ENCODE data around the gene RO60. TPM values are rescaled to one million over a fixed set of nuclear protein-coding genes. Genes with fewer than 3 reads are reported as not detected.
A peak's percentile ranks its signal among the peaks of the same experiment; 100 is the strongest.

The RO60 gene
- total RNA-seq = 55.2 TPM
- 9.1 TPM for polyA plus RNA-seq
- long read RNA-seq, donor 1 = 0 reads
- long read RNA-seq, donor 2, transcript TROVE2-206 (9 exons, 2,143 nt) = major isoform, 8 of 8 reads
- long read RNA-seq, donor 2, partial matches to known transcripts = 0 of 8 reads
- long read RNA-seq, donor 2, other reads (novel, unspliced or antisense) = 0 of 8 reads
- long read RNA-seq, donor 3, transcript TROVE2-206 (9 exons, 2,143 nt) = major isoform, 5 of 6 reads
- long read RNA-seq, donor 3, partial matches to known transcripts = 0 of 6 reads
- long read RNA-seq, donor 3, other reads (novel, unspliced or antisense) = 0 of 6 reads
- long read RNA-seq, donor 4, full-length matches to known transcripts = 4 of 9 reads
- long read RNA-seq, donor 4, partial matches to known transcripts = 5 of 9 reads
- long read RNA-seq, donor 4, other reads (novel, unspliced or antisense) = 0 of 9 reads
- long read RNA-seq, donor 5, full-length matches to known transcripts = 7 of 12 reads
- long read RNA-seq, donor 5, partial matches to known transcripts = 5 of 12 reads
- long read RNA-seq, donor 5, other reads (novel, unspliced or antisense) = 0 of 12 reads
- long read RNA-seq, donor 6, full-length matches to known transcripts = 4 of 37 reads
- long read RNA-seq, donor 6, partial matches to known transcripts = 33 of 37 reads
- long read RNA-seq, donor 6, other reads (novel, unspliced or antisense) = 0 of 37 reads
- long read RNA-seq, donor 7, full-length matches to known transcripts = 8 of 8 reads
- long read RNA-seq, donor 7, partial matches to known transcripts = 0 of 8 reads
- long read RNA-seq, donor 7, other reads (novel, unspliced or antisense) = 0 of 8 reads
- long read RNA-seq, donor 8, full-length matches to known transcripts = 5 of 5 reads
- long read RNA-seq, donor 8, partial matches to known transcripts = 0 of 5 reads
- long read RNA-seq, donor 8, other reads (novel, unspliced or antisense) = 0 of 5 reads
- long read RNA-seq, donor 9, partial matches to known transcripts = 0 of 2 reads
- long read RNA-seq, donor 9, other reads (novel, unspliced or antisense) = 0 of 2 reads
- long read RNA-seq, donor 10, full-length matches to known transcripts = 3 of 14 reads
- long read RNA-seq, donor 10, partial matches to known transcripts = 0 of 14 reads
- long read RNA-seq, donor 10, other reads (novel, unspliced or antisense) = 11 of 14 reads

- Histone ChIP-seq H3K4me1 (ENCODE audit: control insufficient read depth in 2 of 2, insufficient read depth in 2 of 2, low read length in 2 of 2) (peaks cover 0 to 6% of the 10 kb centered on the region in 2 donors), H3K36me3 (ENCODE audit: control insufficient read depth in 2 of 2, insufficient read depth in 2 of 2, low read length in 1 of 2) (no peaks in the 10 kb centered on the region), H3K27me3 (ENCODE audit: control insufficient read depth in 2 of 2, insufficient read depth in 1 of 2, low read length in 1 of 2) (no peaks in the 10 kb centered on the region), H3K9me3 (ENCODE audit: control insufficient read depth in 2 of 2, insufficient read depth in 1 of 2, low read length in 1 of 2) (peaks cover 0 to 6% of the 10 kb centered on the region in 2 donors), H3K27ac (ENCODE audit: low read depth in 1 of 2, low read length in 1 of 2) (peak within 1 kb of the TSS; percentile 93 to 96), H3K4me3 (ENCODE audit: low read length in 2 of 2) (peak within 1 kb of the TSS; percentile 81 to 91)
- under 1% methylated on average over 74 of the region's 74 CpGs for WGBS
- peak; percentile 86 to 98 (median 91) for DNase-seq (ENCODE audit: low read depth in 6 of 9, low spot score in 9 of 9)
Observed at GRCh38 chr1:193059282-193060114, at the start of gene RO60, which contains the start of gene UCHL5. RO60 (plus strand) TSS chr1:193059612; CDS start chr1:193069055, 9,443 bp downstream. UCHL5 (minus strand) TSS chr1:193059360; CDS start chr1:193059260, 100 bp downstream.

- no peaks in the 10 kb centered on the region for H3K4me1 ChIP-seq (ENCODE audit: control insufficient read depth in 2 of 2, insufficient read depth in 2 of 2, low read length in 2 of 2)
- no peak for DNase-seq (ENCODE audit: low read depth in 6 of 9, low spot score in 9 of 9)
- 100% methylated on average over 1 of the region's 1 CpG for WGBS
- H3K9me3 ChIP-seq (ENCODE audit: control insufficient read depth in 2 of 2, insufficient read depth in 1 of 2, low read length in 1 of 2) = no peaks in the 10 kb centered on the region
- H3K27me3 ChIP-seq (ENCODE audit: control insufficient read depth in 2 of 2, insufficient read depth in 1 of 2, low read length in 1 of 2) = no peaks in the 10 kb centered on the region
- H3K36me3 ChIP-seq (ENCODE audit: control insufficient read depth in 2 of 2, insufficient read depth in 2 of 2, low read length in 1 of 2) = peaks cover 0 to 4% of the 10 kb centered on the region in 2 donors
- no peak overlapping the region for H3K27ac ChIP-seq (ENCODE audit: low read depth in 1 of 2, low read length in 1 of 2)
- no peak overlapping the region for H3K4me3 ChIP-seq (ENCODE audit: low read length in 2 of 2)
Observed at GRCh38 chr1:193011406-193011805, 48.0 kb upstream of the RO60 start.

- Histone ChIP-seq H3K9me3 (ENCODE audit: control insufficient read depth in 2 of 2, insufficient read depth in 1 of 2, low read length in 1 of 2) (no peaks in the 10 kb centered on the region), H3K27me3 (ENCODE audit: control insufficient read depth in 2 of 2, insufficient read depth in 1 of 2, low read length in 1 of 2) (no peaks in the 10 kb centered on the region), H3K4me3 (ENCODE audit: low read length in 2 of 2) (no peak overlapping the region), H3K4me1 (ENCODE audit: control insufficient read depth in 2 of 2, insufficient read depth in 2 of 2, low read length in 2 of 2) (no peaks in the 10 kb centered on the region), H3K27ac (ENCODE audit: low read depth in 1 of 2, low read length in 1 of 2) (no peak overlapping the region), H3K36me3 (ENCODE audit: control insufficient read depth in 2 of 2, insufficient read depth in 2 of 2, low read length in 1 of 2) (peaks cover 0 to 4% of the 10 kb centered on the region in 2 donors)
- DNase-seq (ENCODE audit: low read depth in 6 of 9, low spot score in 9 of 9) = no peak
- 94% methylated on average over 2 of the region's 2 CpGs for WGBS
Observed at GRCh38 chr1:193013005-193013404, 46.4 kb upstream of the RO60 start.

- 97% methylated on average over 7 of the region's 7 CpGs for WGBS
Observed at GRCh38 chr1:193013707-193014106, 45.7 kb upstream of the RO60 start.

GRCh38 chr1:193014400-193014799 lies 45.0 kb upstream of the RO60 start:
- no peaks in the 10 kb centered on the region for H3K27me3 ChIP-seq (ENCODE audit: control insufficient read depth in 2 of 2, insufficient read depth in 1 of 2, low read length in 1 of 2)
- no peaks in the 10 kb centered on the region for H3K4me1 ChIP-seq (ENCODE audit: control insufficient read depth in 2 of 2, insufficient read depth in 2 of 2, low read length in 2 of 2)
- DNase-seq (ENCODE audit: low read depth in 6 of 9, low spot score in 9 of 9) = no peak
- no peak overlapping the region for H3K27ac ChIP-seq (ENCODE audit: low read depth in 1 of 2, low read length in 1 of 2)
- no peaks in the 10 kb centered on the region for H3K9me3 ChIP-seq (ENCODE audit: control insufficient read depth in 2 of 2, insufficient read depth in 1 of 2, low read length in 1 of 2)
- H3K4me3 ChIP-seq (ENCODE audit: low read length in 2 of 2) = no peak overlapping the region
- H3K36me3 ChIP-seq (ENCODE audit: control insufficient read depth in 2 of 2, insufficient read depth in 2 of 2, low read length in 1 of 2) = peaks cover 0 to 4% of the 10 kb centered on the region in 2 donors
- WGBS = 98% methylated on average over 2 of the region's 2 CpGs

More at GRCh38 chr1:193013707-193014106, 45.7 kb upstream of the RO60 start:
- Histone ChIP-seq H3K4me3 (ENCODE audit: low read length in 2 of 2) (no peak overlapping the region), H3K4me1 (ENCODE audit: control insufficient read depth in 2 of 2, insufficient read depth in 2 of 2, low read length in 2 of 2) (no peaks in the 10 kb centered on the region), H3K9me3 (ENCODE audit: control insufficient read depth in 2 of 2, insufficient read depth in 1 of 2, low read length in 1 of 2) (no peaks in the 10 kb centered on the region), H3K27me3 (ENCODE audit: control insufficient read depth in 2 of 2, insufficient read depth in 1 of 2, low read length in 1 of 2) (no peaks in the 10 kb centered on the region), H3K27ac (ENCODE audit: low read depth in 1 of 2, low read length in 1 of 2) (no peak overlapping the region), H3K36me3 (ENCODE audit: control insufficient read depth in 2 of 2, insufficient read depth in 2 of 2, low read length in 1 of 2) (peaks cover 0 to 4% of the 10 kb centered on the region in 2 donors)
- no peak for DNase-seq (ENCODE audit: low read depth in 6 of 9, low spot score in 9 of 9)

- Histone ChIP-seq H3K27ac (ENCODE audit: low read depth in 1 of 2, low read length in 1 of 2) (no peak overlapping the region), H3K9me3 (ENCODE audit: control insufficient read depth in 2 of 2, insufficient read depth in 1 of 2, low read length in 1 of 2) (no peaks in the 10 kb centered on the region), H3K4me3 (ENCODE audit: low read length in 2 of 2) (no peak overlapping the region), H3K27me3 (ENCODE audit: control insufficient read depth in 2 of 2, insufficient read depth in 1 of 2, low read length in 1 of 2) (no peaks in the 10 kb centered on the region), H3K4me1 (ENCODE audit: control insufficient read depth in 2 of 2, insufficient read depth in 2 of 2, low read length in 2 of 2) (no peaks in the 10 kb centered on the region), H3K36me3 (ENCODE audit: control insufficient read depth in 2 of 2, insufficient read depth in 2 of 2, low read length in 1 of 2) (peaks cover 0 to 4% of the 10 kb centered on the region in 2 donors)
- DNase-seq (ENCODE audit: low read depth in 6 of 9, low spot score in 9 of 9) = no peak
Observed at GRCh38 chr1:193016788-193017187, 42.6 kb upstream of the RO60 start.

- Histone ChIP-seq H3K9me3 (ENCODE audit: control insufficient read depth in 2 of 2, insufficient read depth in 1 of 2, low read length in 1 of 2) (no peaks in the 10 kb centered on the region), H3K4me1 (ENCODE audit: control insufficient read depth in 2 of 2, insufficient read depth in 2 of 2, low read length in 2 of 2) (no peaks in the 10 kb centered on the region), H3K27me3 (ENCODE audit: control insufficient read depth in 2 of 2, insufficient read depth in 1 of 2, low read length in 1 of 2) (no peaks in the 10 kb centered on the region), H3K27ac (ENCODE audit: low read depth in 1 of 2, low read length in 1 of 2) (no peak overlapping the region), H3K36me3 (ENCODE audit: control insufficient read depth in 2 of 2, insufficient read depth in 2 of 2, low read length in 1 of 2) (peaks cover 0 to 13% of the 10 kb centered on the region in 2 donors), H3K4me3 (ENCODE audit: low read length in 2 of 2) (no peak overlapping the region)
- peak in 8 of 9 donors; percentile 20 to 69 (median 28) for DNase-seq (ENCODE audit: low read depth in 6 of 9, low spot score in 9 of 9)
Observed at GRCh38 chr1:193019442-193020026, 39.9 kb upstream of the RO60 start.

- Histone ChIP-seq H3K27me3 (ENCODE audit: control insufficient read depth in 2 of 2, insufficient read depth in 1 of 2, low read length in 1 of 2) (no peaks in the 10 kb centered on the region), H3K4me3 (ENCODE audit: low read length in 2 of 2) (no peak overlapping the region), H3K36me3 (ENCODE audit: control insufficient read depth in 2 of 2, insufficient read depth in 2 of 2, low read length in 1 of 2) (peaks cover 0 to 36% of the 10 kb centered on the region in 2 donors)
Observed at GRCh38 chr1:193025218-193025617, 34.2 kb upstream of the RO60 start.

More at GRCh38 chr1:193025218-193025617, 34.2 kb upstream of the RO60 start:
- no peak overlapping the region for H3K27ac ChIP-seq (ENCODE audit: low read depth in 1 of 2, low read length in 1 of 2)
- H3K4me1 ChIP-seq (ENCODE audit: control insufficient read depth in 2 of 2, insufficient read depth in 2 of 2, low read length in 2 of 2) = no peaks in the 10 kb centered on the region
- H3K9me3 ChIP-seq (ENCODE audit: control insufficient read depth in 2 of 2, insufficient read depth in 1 of 2, low read length in 1 of 2) = no peaks in the 10 kb centered on the region
- no peak for DNase-seq (ENCODE audit: low read depth in 6 of 9, low spot score in 9 of 9)

All from thymus (tissue), 14 donors.